ENCODE results near the gene DRD3. TPM values are rescaled to one million over a fixed set of nuclear protein-coding genes. Genes with fewer than 3 reads are reported as not detected.

DRD3 gene
- total and polyA plus RNA-seq, 2 of the 8 experiments (the other 6 are each of a cell fraction or from before 2014, with no cell fraction given) = 0.32 to 1.3 TPM

DNA sequence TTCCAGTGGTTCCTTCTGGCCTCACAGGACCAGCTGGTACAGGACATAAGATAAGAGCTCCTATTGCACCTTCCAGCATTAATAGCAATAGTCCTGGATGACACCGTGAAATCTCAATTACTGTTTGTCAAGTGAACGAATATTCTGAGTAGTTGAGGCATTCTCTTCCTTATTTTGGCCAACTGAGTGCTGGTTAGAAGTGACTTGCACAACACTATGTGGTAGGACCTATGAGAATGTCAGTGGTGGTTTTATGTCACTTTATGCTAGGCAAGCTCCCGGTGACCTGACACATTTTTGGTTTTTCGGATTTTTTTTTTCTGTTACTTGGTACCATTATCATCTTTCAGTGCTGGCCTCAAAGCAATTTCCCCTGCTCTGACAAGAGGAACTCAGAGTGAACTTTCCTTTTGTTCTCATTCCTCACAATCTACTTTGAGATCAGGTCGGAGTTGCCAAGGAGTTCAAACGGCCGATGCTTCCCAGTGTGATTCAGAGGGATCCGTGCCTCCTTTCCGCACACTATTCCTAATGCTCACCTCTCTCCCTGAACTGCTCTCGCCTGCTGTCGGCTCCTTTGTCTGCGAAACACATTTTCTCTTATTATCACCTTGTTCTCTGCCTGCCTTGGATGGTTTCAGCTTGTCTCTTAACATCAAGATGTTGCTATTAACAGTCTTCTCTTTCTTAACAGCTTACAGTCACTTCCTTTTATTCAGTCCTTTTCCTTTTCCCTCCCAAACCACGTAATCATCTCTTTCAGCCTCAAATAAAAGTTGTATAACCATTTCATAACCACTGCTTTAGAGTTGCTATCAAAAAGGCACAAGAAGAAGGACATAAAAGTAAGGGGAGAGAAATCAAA is 86.5 kb downstream of the DRD3 start:
- Histone ChIP-seq H3K27me3 (replicated peaks in 1 of 4; ENCODE audit: control insufficient read depth in 3 of 4, extremely low read depth in 1 of 4, insufficient read depth in 3 of 4, low read length in 3 of 4) (no peaks in the 10 kb centered on the region), H4K91ac (replicated peaks; ENCODE audit: insufficient read length, low read length) (no peak overlapping the region), H2BK20ac (ENCODE audit: low read length) (no peak overlapping the region), H3K14ac (ENCODE audit: insufficient read length) (no peak overlapping the region), H2AFZ (ENCODE audit: low read length) (peak overlapping the region; percentile 71), H3K36me3 (ENCODE audit: control insufficient read depth in 2 of 4, insufficient read depth in 4 of 4, low read length in 3 of 4) (peaks cover 0 to 8% (median 3%) of the 10 kb centered on the region in 4 experiments; a peak in 2 of 8 replicates), H3K23ac (ENCODE audit: insufficient read length) (no peak overlapping the region), H2BK15ac (ENCODE audit: low read length) (peak overlapping the region; percentile 12; the same call in 1 of the 2 replicates), H4K20me1 (replicated peaks in 1 of 2; ENCODE audit: control insufficient read depth in 1 of 2, insufficient read depth in 2 of 2, low read length in 2 of 2) (no peaks in the 10 kb centered on the region), H3K4ac (replicated peaks; ENCODE audit: insufficient read length, low read depth, low read length) (no peak overlapping the region), H3K56ac (replicated peaks; ENCODE audit: insufficient read length, low read depth, low read length) (no peak overlapping the region), H2BK12ac (ENCODE audit: low read depth, low read length) (no peak overlapping the region), H3K4me2 (ENCODE audit: insufficient read depth in 1 of 2, low read depth in 2 of 2, low read length in 2 of 2) (no peak overlapping the region), H3K79me1 (ENCODE audit: low read depth, low read length) (no peaks in the 10 kb centered on the region), H3K4me1 (replicated peaks in 1 of 4; ENCODE audit: control insufficient read depth in 3 of 4, insufficient read depth in 4 of 4, low read length in 3 of 4) (no peaks in the 10 kb centered on the region; a peak in 1 of 7 replicates), H3K79me2 (ENCODE audit: control insufficient read depth in 1 of 2, insufficient read depth in 2 of 2, low read length in 2 of 2) (no peaks in the 10 kb centered on the region), H2BK5ac (ENCODE audit: low read depth, low read length) (no peak overlapping the region), H3K27ac (ENCODE audit: low read depth, low read length) (no peak overlapping the region), H3K9ac (replicated peaks in 1 of 4; ENCODE audit: extremely low read depth in 1 of 4, low read depth in 3 of 4, low read length in 3 of 4) (no peak overlapping the region; a peak in 1 of 7 replicates), H2BK120ac (replicated peaks; ENCODE audit: low read depth, low read length) (no peak overlapping the region), H3K4me3 (ENCODE audit: extremely low read depth in 1 of 4, insufficient read depth in 2 of 4, low read depth in 3 of 4, low read length in 4 of 4) (no peak overlapping the region), H4K5ac (ENCODE audit: insufficient read length, low read depth, low read length) (no peak overlapping the region), H2AK5ac (ENCODE audit: low read depth, low read length) (no peak overlapping the region), H3K18ac (ENCODE audit: extremely low read depth, low read length) (no peak overlapping the region), H3K23me2 (ENCODE audit: low read depth, low read length) (no peaks in the 10 kb centered on the region), H4K8ac (ENCODE audit: extremely low read depth, insufficient read depth, low read length) (no peak overlapping the region), H3K9me3 (ENCODE audit: insufficient read depth in 2 of 2, low read depth in 1 of 2, low read length in 1 of 2) (no peaks in the 10 kb centered on the region)
- no peak for DNase-seq (ENCODE audit: low read depth in 1 of 2, low spot score in 2 of 2)
- CTCF ChIA-PET (ENCODE audit: partially characterized antibody) = interaction anchor here (0.7 to 1.7 kb wide), 2 partner anchors 8 to 63 kb away, joined by 3 to 4 read pairs; no protein-coding TSS in a partner anchor
- FAIRE-seq = no peak
- 80 to 100% methylated on average over 1 to 13 of the region's 13 CpGs for WGBS, 2 experiments (ENCODE audit: extremely low coverage in 1 of 2, insufficient coverage in 1 of 2, insufficient read length in 1 of 2, insufficient replicate concordance in 2 of 2, low coverage in 1 of 2, low lambda C conversion rate in 2 of 2, missing lambda C conversion rate in 1 of 2)
- POLR2A ChIA-PET (ENCODE audit: partially characterized antibody) = no interaction called here
- TF ChIP-seq SP1 (IDR thresholded peaks at IDR 0.05; ENCODE audit: low read depth, low read length) = no peak
- TF ChIP-seq CREB1 (IDR thresholded peaks at IDR 0.05) = no peak
- no peak for TF ChIP-seq PHF8 (conservative IDR thresholded peaks at IDR 0.05; ENCODE audit: low read depth, low read length)
- TF ChIP-seq NANOG (IDR thresholded peaks at IDR 0.05; ENCODE audit: insufficient read depth, low read depth, low read length, poor library complexity, severe bottlenecking) = no peak
- no peak for TF ChIP-seq TBP (IDR thresholded peaks at IDR 0.05; ENCODE audit: low read depth, low read length)
- TF ChIP-seq, protein P1, sequence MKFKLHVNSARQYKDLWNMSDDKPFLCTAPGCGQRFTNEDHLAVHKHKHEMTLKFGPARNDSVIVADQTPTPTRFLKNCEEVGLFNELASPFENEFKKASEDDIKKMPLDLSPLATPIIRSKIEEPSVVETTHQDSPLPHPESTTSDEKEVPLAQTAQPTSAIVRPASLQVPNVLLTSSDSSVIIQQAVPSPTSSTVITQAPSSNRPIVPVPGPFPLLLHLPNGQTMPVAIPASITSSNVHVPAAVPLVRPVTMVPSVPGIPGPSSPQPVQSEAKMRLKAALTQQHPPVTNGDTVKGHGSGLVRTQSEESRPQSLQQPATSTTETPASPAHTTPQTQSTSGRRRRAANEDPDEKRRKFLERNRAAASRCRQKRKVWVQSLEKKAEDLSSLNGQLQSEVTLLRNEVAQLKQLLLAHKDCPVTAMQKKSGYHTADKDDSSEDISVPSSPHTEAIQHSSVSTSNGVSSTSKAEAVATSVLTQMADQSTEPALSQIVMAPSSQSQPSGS (IDR thresholded peaks at IDR 0.05; ENCODE audit: low read length) = no peak
- TF ChIP-seq TAF1 (IDR thresholded peaks at IDR 0.05; ENCODE audit: low read depth, low read length) = no peak
- TF ChIP-seq BRCA1 (IDR thresholded peaks at IDR 0.05; ENCODE audit: low read depth, low read length) = no peak
- no peak for TF ChIP-seq SP2 (IDR thresholded peaks at IDR 0.05; ENCODE audit: low read length)
- no peak for TF ChIP-seq SRF (IDR thresholded peaks at IDR 0.05; ENCODE audit: low read depth, low read length)
- no peak for TF ChIP-seq KDM4A (IDR thresholded peaks at IDR 0.05; ENCODE audit: low read depth, low read length, severe bottlenecking)
